K562 (cell line): Measurements from ENCODE around the gene NME7. TPM values are rescaled to one million over a fixed set of nuclear protein-coding genes. Genes with fewer than 3 reads are reported as not detected.
A peak's percentile ranks its signal among the peaks of the same experiment; 100 is the strongest.

Experiments used
- ARHGAP35 ChIP-seq: fragments of 450-650 bp; IDR thresholded peaks from 2 replicates; pipeline ENCODE4 v1.6.1; 2018; ENCODE audit not compliant: partially characterized antibody
- ARID3A ChIP-seq: IDR thresholded peaks from 2 replicates; pipeline ENCODE4 v1.6.1; 2012; ENCODE audit warnings: low read depth, low read length, improper control_type of control experiment, borderline replicate concordance
- CEBPB ChIP-seq: fragments of 450-650 bp; IDR thresholded peaks from 2 replicates; pipeline ENCODE4 v1.6.1; 2016; ENCODE audit warnings: missing genetic modification characterization, missing compliant biosample characterization
- DACH1 ChIP-seq: fragments of 450-650 bp; IDR thresholded peaks from 2 replicates; pipeline ENCODE4 v1.6.1; 2018; ENCODE audit not compliant: partially characterized antibody
- DMBX1 ChIP-seq: fragments of 250-450 bp; sonication (Bioruptor Pico); IDR thresholded peaks from 2 replicates; pipeline ENCODE4 v1.8.0; 2022; ENCODE audit warnings: inconsistent platforms, mild to moderate bottlenecking, moderate library complexity, borderline replicate concordance
- E2F6 ChIP-seq, 2 experiments: IDR thresholded peaks; 2 replicates each; pipeline ENCODE4 v1.6.1; 2011; ENCODE audit warnings: borderline replicate concordance in 1 of 2, control low read depth in 1 of 2, low read depth in 1 of 2, low read length in 1 of 2, mild to moderate bottlenecking in 1 of 2, mixed read lengths in 1 of 2, moderate library complexity in 1 of 2; ENCODE audit not compliant: insufficient read depth in 1 of 2, insufficient read length in 1 of 2, poor library complexity in 1 of 2, severe bottlenecking in 1 of 2; ENCODE audit errors: extremely low read depth in 1 of 2
- EHMT2 ChIP-seq: fragments of 450-650 bp; IDR thresholded peaks from 2 replicates; pipeline ENCODE4 v1.6.1; 2018; ENCODE audit warnings: antibody characterized with exemption
- FOXJ2 ChIP-seq: fragments of 200-800 bp; sonication (Bioruptor generic); IDR thresholded peaks from 2 replicates; pipeline ENCODE4 v1.6.1; 2016; ENCODE audit warnings: missing genetic modification characterization, missing compliant biosample characterization
- FUS ChIP-seq: fragments of 200-400 bp; formaldehyde crosslinking; optimal IDR thresholded peaks from 2 replicates; pipeline ENCODE3; 2017; ENCODE audit warnings: low read depth, low read length
- HMBOX1 ChIP-seq: sonication (generic); IDR thresholded peaks from 2 replicates; pipeline ENCODE4 v1.6.1; 2016
- MAFK ChIP-seq: IDR thresholded peaks from 2 replicates; pipeline ENCODE4 v1.6.1; 2011; ENCODE audit warnings: low read length, improper control_type of control experiment
- NELFE ChIP-seq: IDR thresholded peaks from 2 replicates; pipeline ENCODE4 v1.6.1; 2011; ENCODE audit warnings: mild to moderate bottlenecking; ENCODE audit not compliant: insufficient read depth, insufficient read length
- NFRKB ChIP-seq: fragments of 450-650 bp; IDR thresholded peaks from 2 replicates; pipeline ENCODE4 v1.6.1; 2016; ENCODE audit warnings: low read depth
- PATZ1 ChIP-seq: fragments of 250-450 bp; sonication (Bioruptor Pico); IDR thresholded peaks from 2 replicates; pipeline ENCODE4 v1.5.0; 2020; ENCODE audit warnings: mild to moderate bottlenecking, borderline replicate concordance
- PHB ChIP-seq: fragments of 250-450 bp; sonication (Bioruptor Pico); IDR thresholded peaks from 2 replicates; pipeline ENCODE4 v1.5.0; 2021
- PHTF2 ChIP-seq: fragments of 250-450 bp; sonication (Bioruptor Pico); IDR thresholded peaks from 2 replicates; pipeline ENCODE4 v1.5.0; 2021; ENCODE audit warnings: mild to moderate bottlenecking
- RB1 ChIP-seq: fragments of 450-650 bp; IDR thresholded peaks from 2 replicates; pipeline ENCODE4 v1.6.1; 2017; ENCODE audit warnings: low read depth, mild to moderate bottlenecking
- RUNX1 ChIP-seq: sonication (generic); IDR thresholded peaks from 2 replicates; pipeline ENCODE4 v1.6.1; 2016; ENCODE audit warnings: antibody characterized with exemption, low read depth
- SAFB ChIP-seq: fragments of 200-400 bp; formaldehyde crosslinking; IDR thresholded peaks from 2 replicates; pipeline ENCODE4 v1.6.1; 2017; ENCODE audit warnings: low read depth, low read length, borderline replicate concordance
- SLC30A9 ChIP-seq: fragments of 250-450 bp; sonication (Bioruptor Pico); IDR thresholded peaks from 2 replicates; pipeline ENCODE4 v1.8.0; 2022; ENCODE audit warnings: mild to moderate bottlenecking, moderate library complexity
- SOX6 ChIP-seq: fragments of 450-650 bp; IDR thresholded peaks from 2 replicates; pipeline ENCODE4 v1.6.1; 2014; ENCODE audit warnings: mild to moderate bottlenecking
- TAL1 ChIP-seq: fragments of 450-650 bp; IDR thresholded peaks from 2 replicates; pipeline ENCODE4 v1.6.1; 2016; ENCODE audit warnings: mild to moderate bottlenecking
- ZC3H8 ChIP-seq: fragments of 450-650 bp; IDR thresholded peaks from 2 replicates; pipeline ENCODE4 v1.6.1; 2017
- ZNF644 ChIP-seq: fragments of 200-800 bp; sonication (Bioruptor generic); IDR thresholded peaks from 2 replicates; pipeline ENCODE4 v1.6.1; 2016; ENCODE audit warnings: low read depth, missing genetic modification characterization, missing compliant biosample characterization
- ZSCAN29 ChIP-seq: fragments of 450-650 bp; IDR thresholded peaks from 2 replicates; pipeline ENCODE4 v1.6.1; 2017
- polyA plus RNA-seq, 8 experiments: library from polyadenylated mRNA; depleted of rRNA in 4 of 8; stranded (reverse) in 5 of 8; unstranded in 3 of 8; fragments of >200 nt; fragmentation: Nextera tagmentation in 2 of 8; fragmentation: Illumina TruSeq in 1 of 8; extraction: Ambion mirVana in 2 of 8; extraction: Trizol in 1 of 8; gene quantifications; 2 replicates each; pipeline versions ENCODE4 v1.2.1 to v1.2.3, GENCODE V29; 2011 to 2014; ENCODE audit warnings: inconsistent platforms in 1 of 8, missing spikeins in 1 of 8
- total RNA-seq, 7 experiments: library from RNA; depleted of rRNA in 6 of 7; stranded (reverse); fragments of >200 nt in 6 of 7; fragmentation: Illumina TruSeq in 2 of 7; extraction: Trizol in 2 of 7; gene quantifications; 2 replicates each; pipeline versions ENCODE4 v1.2.1 to v1.2.3, GENCODE V29; 2011 to 2021; ENCODE audit warnings: low replicate concordance in 1 of 7

NME7 gene
- total and polyA plus RNA-seq, 9 of the 15 experiments (the other 6 are each of a cell fraction or from before 2014, with no cell fraction given) = 7.9 to 43.2 (median 23.9) TPM

GRCh38 chr1:169338617-169339016 is 29.0 kb downstream of the NME7 start (continued):
- TF ChIP-seq ARID3A (0 out of 2 replicates have a peak, but pooled peaks have one; percentile 40), E2F6 (IDR thresholded peaks at IDR 0.05; ENCODE audit: borderline replicate concordance in 1 of 2, extremely low read depth in 1 of 2, insufficient read depth in 1 of 2, insufficient read length in 1 of 2, low read depth in 1 of 2, low read length in 1 of 2, poor library complexity in 1 of 2, severe bottlenecking in 1 of 2) (no peak), FUS (no peak), PHTF2 (no peak), DACH1 (peak; percentile 23), RB1 (no peak), NFRKB (no peak), HMBOX1 (peak; percentile 37; the same call in 1 of the 2 replicates), FOXJ2 (tag) (no peak), ARHGAP35 (no peak), SAFB (no peak), DMBX1 (CRISPR knock-in tag) (no peak), CEBPB (tag) (no peak), ZSCAN29 (no peak), ZNF644 (tag) (no peak), PATZ1 (no peak), EHMT2 (no peak), PHB (no peak), NELFE (no peak), RUNX1 (no peak), TAL1 (peak; percentile 49; the same call in 1 of the 2 replicates), MAFK (peak; percentile 77; the same call in 1 of the 2 replicates), SLC30A9 (CRISPR knock-in tag) (no peak), ZC3H8 (no peak), SOX6 (peak; percentile 95)
